K562 (cell line): ENCODE measurements around the gene WDR13. TPM values are rescaled to one million over a fixed set of nuclear protein-coding genes. Genes with fewer than 3 reads are reported as not detected.

Source experiments
- BCL6 ChIP-seq: fragments of 250-450 bp; sonication (Bioruptor Pico); IDR thresholded peaks from 2 replicates; pipeline ENCODE4 v1.4.0; 2020
- CBFA2T3 ChIP-seq: fragments of 450-650 bp; IDR thresholded peaks from 2 replicates; pipeline ENCODE4 v1.6.1; 2017
- FOSL1 ChIP-seq: fragments of 200-800 bp; sonication (Bioruptor generic); conservative IDR thresholded peaks from 2 replicates; pipeline ENCODE4 v1.6.1; 2016; ENCODE audit warnings: missing genetic modification characterization, missing compliant biosample characterization
- ID3 ChIP-seq, 2 experiments: fragments of 250-450 bp in 1 of 2; fragments of 450-650 bp in 1 of 2; sonication (Bioruptor Pico) in 1 of 2; IDR thresholded peaks; 2 replicates each; pipeline versions ENCODE4 v1.6.1 to v1.8.0; 2016 to 2021; ENCODE audit warnings: mild to moderate bottlenecking in 2 of 2, moderate library complexity in 2 of 2, missing compliant biosample characterization in 1 of 2, missing genetic modification characterization in 1 of 2
- NFYB ChIP-seq: IDR thresholded peaks from 2 replicates; pipeline ENCODE4 v1.6.1; 2011; ENCODE audit warnings: mild to moderate bottlenecking, moderate library complexity; ENCODE audit not compliant: insufficient read length; ENCODE audit errors: extremely low read depth
- PHF8 ChIP-seq: fragments of 200-600 bp; sonication (generic); IDR thresholded peaks from 2 replicates; pipeline ENCODE4 v1.6.1; 2012; ENCODE audit warnings: mixed run types, mild to moderate bottlenecking, inconsistent platforms, low read length, moderate library complexity, borderline replicate concordance
- SLC30A9 ChIP-seq: fragments of 250-450 bp; sonication (Bioruptor Pico); IDR thresholded peaks from 2 replicates; pipeline ENCODE4 v1.8.0; 2022; ENCODE audit warnings: mild to moderate bottlenecking, moderate library complexity
- TOE1 ChIP-seq, 2 experiments: fragments of 450-650 bp in 1 of 2; sonication (generic) in 1 of 2; formaldehyde crosslinking in 1 of 2; IDR thresholded peaks; 2 replicates each; pipeline versions ENCODE4 v1.7.1 to v1.8.0; 2016 to 2022; ENCODE audit warnings: borderline replicate concordance in 2 of 2, mild to moderate bottlenecking in 2 of 2, antibody characterized with exemption in 1 of 2, inconsistent platforms in 1 of 2, low read depth in 1 of 2, missing genetic modification reagents in 1 of 2, moderate library complexity in 1 of 2
- XRCC5 ChIP-seq: fragments of 200-400 bp; formaldehyde crosslinking; IDR thresholded peaks from 2 replicates; pipeline ENCODE4 v1.6.1; 2017; ENCODE audit warnings: low read depth, mild to moderate bottlenecking, low read length
- ZFX ChIP-seq: sonication (generic); formaldehyde crosslinking; IDR thresholded peaks from 2 replicates; pipeline ENCODE4 v1.8.0; 2022; ENCODE audit warnings: mild to moderate bottlenecking, missing genetic modification reagents, moderate library complexity
- ZNF134 ChIP-seq: fragments of 250-450 bp; sonication (Bioruptor Pico); conservative IDR thresholded peaks from 2 replicates; pipeline ENCODE4 v1.4.0; 2020
- ZNF518B ChIP-seq: fragments of 250-450 bp; sonication (Bioruptor Pico); IDR thresholded peaks from 2 replicates; pipeline ENCODE4 v1.5.0; 2021; ENCODE audit warnings: mild to moderate bottlenecking, moderate library complexity
- ZNF778 ChIP-seq: fragments of 450-650 bp; formaldehyde crosslinking; IDR thresholded peaks from 2 replicates; pipeline ENCODE4 v1.4.0; 2020; ENCODE audit warnings: mild to moderate bottlenecking, moderate library complexity
- polyA plus RNA-seq, 8 experiments: library from polyadenylated mRNA; depleted of rRNA in 4 of 8; stranded (reverse) in 5 of 8; unstranded in 3 of 8; fragments of >200 nt; fragmentation: Nextera tagmentation in 2 of 8; fragmentation: Illumina TruSeq in 1 of 8; extraction: Ambion mirVana in 2 of 8; extraction: Trizol in 1 of 8; gene quantifications; 2 replicates each; pipeline versions ENCODE4 v1.2.1 to v1.2.3, GENCODE V29; 2011 to 2014; ENCODE audit warnings: inconsistent platforms in 1 of 8, missing spikeins in 1 of 8
- total RNA-seq, 7 experiments: library from RNA; depleted of rRNA in 6 of 7; stranded (reverse); fragments of >200 nt in 6 of 7; fragmentation: Illumina TruSeq in 2 of 7; extraction: Trizol in 2 of 7; gene quantifications; 2 replicates each; pipeline versions ENCODE4 v1.2.1 to v1.2.3, GENCODE V29; 2011 to 2021; ENCODE audit warnings: low replicate concordance in 1 of 7
- TF ChIP-seq, protein P1 (sequence below): sonication (generic); formaldehyde crosslinking; IDR thresholded peaks from 2 replicates; pipeline ENCODE4 v1.9.0; 2022; ENCODE audit warnings: mild to moderate bottlenecking, missing genetic modification reagents
- TF ChIP-seq, protein P2 (sequence below): fragments of 450-650 bp; IDR thresholded peaks from 2 replicates; pipeline ENCODE4 v1.6.1; 2017; ENCODE audit warnings: antibody characterized with exemption
- TF ChIP-seq, protein P3 (sequence below), 3 experiments: IDR thresholded peaks in 2 of 3; conservative IDR thresholded peaks in 1 of 3; 2 replicates each; pipeline ENCODE4 v1.5.1; 2011 to 2012; ENCODE audit warnings: low read length in 3 of 3, mild to moderate bottlenecking in 3 of 3, control low read depth in 2 of 3, improper control_type of control experiment in 1 of 3, inconsistent platforms in 1 of 3, low read depth in 1 of 3, mixed read lengths in 1 of 3, moderate library complexity in 1 of 3; ENCODE audit not compliant: insufficient read depth in 2 of 3

The WDR13 gene
- total and polyA plus RNA-seq, 9 of the 15 experiments (the other 6 are each of a cell fraction or from before 2014, with no cell fraction given) = 7.4 to 70.5 (median 31.4) TPM

- TF ChIP-seq ID3 (CRISPR knock-in tag; IDR thresholded peaks at IDR 0.05) = no peak
- TF ChIP-seq ID3 (tag; IDR thresholded peaks at IDR 0.05) = no peak
- TF ChIP-seq, protein P1, sequence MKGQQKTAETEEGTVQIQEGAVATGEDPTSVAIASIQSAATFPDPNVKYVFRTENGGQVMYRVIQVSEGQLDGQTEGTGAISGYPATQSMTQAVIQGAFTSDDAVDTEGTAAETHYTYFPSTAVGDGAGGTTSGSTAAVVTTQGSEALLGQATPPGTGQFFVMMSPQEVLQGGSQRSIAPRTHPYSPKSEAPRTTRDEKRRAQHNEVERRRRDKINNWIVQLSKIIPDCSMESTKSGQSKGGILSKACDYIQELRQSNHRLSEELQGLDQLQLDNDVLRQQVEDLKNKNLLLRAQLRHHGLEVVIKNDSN (CRISPR knock-in tag) = no peak
- no peak for TF ChIP-seq ZNF778
- TF ChIP-seq, protein P2, sequence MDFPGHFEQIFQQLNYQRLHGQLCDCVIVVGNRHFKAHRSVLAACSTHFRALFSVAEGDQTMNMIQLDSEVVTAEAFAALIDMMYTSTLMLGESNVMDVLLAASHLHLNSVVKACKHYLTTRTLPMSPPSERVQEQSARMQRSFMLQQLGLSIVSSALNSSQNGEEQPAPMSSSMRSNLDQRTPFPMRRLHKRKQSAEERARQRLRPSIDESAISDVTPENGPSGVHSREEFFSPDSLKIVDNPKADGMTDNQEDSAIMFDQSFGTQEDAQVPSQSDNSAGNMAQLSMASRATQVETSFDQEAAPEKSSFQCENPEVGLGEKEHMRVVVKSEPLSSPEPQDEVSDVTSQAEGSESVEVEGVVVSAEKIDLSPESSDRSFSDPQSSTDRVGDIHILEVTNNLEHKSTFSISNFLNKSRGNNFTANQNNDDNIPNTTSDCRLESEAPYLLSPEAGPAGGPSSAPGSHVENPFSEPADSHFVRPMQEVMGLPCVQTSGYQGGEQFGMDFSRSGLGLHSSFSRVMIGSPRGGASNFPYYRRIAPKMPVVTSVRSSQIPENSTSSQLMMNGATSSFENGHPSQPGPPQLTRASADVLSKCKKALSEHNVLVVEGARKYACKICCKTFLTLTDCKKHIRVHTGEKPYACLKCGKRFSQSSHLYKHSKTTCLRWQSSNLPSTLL = no peak
- TF ChIP-seq XRCC5 = no peak
- TF ChIP-seq NFYB = no peak
- TF ChIP-seq FOSL1 (tag) = peak; percentile 79
- no peak for TF ChIP-seq TOE1 (IDR thresholded peaks at IDR 0.05; ENCODE audit: borderline replicate concordance)
- TF ChIP-seq TOE1 (CRISPR knock-in tag; IDR thresholded peaks at IDR 0.05; ENCODE audit: borderline replicate concordance, low read depth) = no peak
- TF ChIP-seq ZFX (CRISPR knock-in tag) = no peak
- TF ChIP-seq SLC30A9 = no peak
- TF ChIP-seq BCL6 (CRISPR knock-in tag) = no peak
- TF ChIP-seq ZNF134 (CRISPR knock-in tag) = no peak
- 0 out of 2 replicates have a peak, but pooled peaks have one; percentile 1 for TF ChIP-seq CBFA2T3
- no peak for TF ChIP-seq PHF8
- TF ChIP-seq, protein P3, sequence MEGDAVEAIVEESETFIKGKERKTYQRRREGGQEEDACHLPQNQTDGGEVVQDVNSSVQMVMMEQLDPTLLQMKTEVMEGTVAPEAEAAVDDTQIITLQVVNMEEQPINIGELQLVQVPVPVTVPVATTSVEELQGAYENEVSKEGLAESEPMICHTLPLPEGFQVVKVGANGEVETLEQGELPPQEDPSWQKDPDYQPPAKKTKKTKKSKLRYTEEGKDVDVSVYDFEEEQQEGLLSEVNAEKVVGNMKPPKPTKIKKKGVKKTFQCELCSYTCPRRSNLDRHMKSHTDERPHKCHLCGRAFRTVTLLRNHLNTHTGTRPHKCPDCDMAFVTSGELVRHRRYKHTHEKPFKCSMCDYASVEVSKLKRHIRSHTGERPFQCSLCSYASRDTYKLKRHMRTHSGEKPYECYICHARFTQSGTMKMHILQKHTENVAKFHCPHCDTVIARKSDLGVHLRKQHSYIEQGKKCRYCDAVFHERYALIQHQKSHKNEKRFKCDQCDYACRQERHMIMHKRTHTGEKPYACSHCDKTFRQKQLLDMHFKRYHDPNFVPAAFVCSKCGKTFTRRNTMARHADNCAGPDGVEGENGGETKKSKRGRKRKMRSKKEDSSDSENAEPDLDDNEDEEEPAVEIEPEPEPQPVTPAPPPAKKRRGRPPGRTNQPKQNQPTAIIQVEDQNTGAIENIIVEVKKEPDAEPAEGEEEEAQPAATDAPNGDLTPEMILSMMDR (IDR thresholded peaks at IDR 0.05 in 2 of 3, conservative IDR thresholded peaks at IDR 0.05 in 1 of 3; ENCODE audit: insufficient read depth in 2 of 3, low read depth in 1 of 3, low read length in 3 of 3) = peak; percentile 36 to 43 (median 37); a peak in 5 of 6 replicates
- TF ChIP-seq ZNF518B (CRISPR knock-in tag) = no peak
Observed at GRCh38 chrX:48591255-48591791, 6.0 kb upstream of the WDR13 start (continued).
